Measurements from ENCODE around the gene RAB15.

RAB15 gene

GRCh38 chr14:65002586-65003210, 30.6 kb upstream of the RAB15 start:
- Histone ChIP-seq H3K4me3 (ENCODE audit: low read depth, low read length) (no peak overlapping the region), H3K9me3 (ENCODE audit: severe bottlenecking) (no peaks in the 10 kb centered on the region), H3K27ac (no peak overlapping the region), H3K36me3 (peaks cover 4% of the 10 kb centered on the region; the same call in 1 of the 2 replicates), H3K27me3 (ENCODE audit: insufficient read depth, low read depth, severe bottlenecking) (no peaks in the 10 kb centered on the region)
- no peak for TF ChIP-seq CTCF (IDR thresholded peaks at IDR 0.05; ENCODE audit: low read depth, low read length)
- DNase-seq, result no peak

GRCh38 chr14:65001723-65002122, 29.6 kb upstream of the RAB15 start:
- Histone ChIP-seq H3K27me3 (ENCODE audit: insufficient read depth, low read depth, severe bottlenecking) (no peaks in the 10 kb centered on the region), H3K9me3 (ENCODE audit: severe bottlenecking) (no peaks in the 10 kb centered on the region), H3K4me3 (ENCODE audit: low read depth, low read length) (no peak overlapping the region), H3K36me3 (peaks cover 4% of the 10 kb centered on the region; the same call in 1 of the 2 replicates), H3K27ac (no peak overlapping the region)
- TF ChIP-seq CTCF (IDR thresholded peaks at IDR 0.05; ENCODE audit: low read depth, low read length), result no peak
- no peak for DNase-seq

GRCh38 chr14:65000898-65001591, 28.9 kb upstream of the RAB15 start:
- Histone ChIP-seq H3K36me3 (peaks cover 4% of the 10 kb centered on the region; the same call in 1 of the 2 replicates), H3K27ac (no peak overlapping the region), H3K9me3 (ENCODE audit: severe bottlenecking) (no peaks in the 10 kb centered on the region), H3K4me3 (ENCODE audit: low read depth, low read length) (no peak overlapping the region), H3K27me3 (ENCODE audit: insufficient read depth, low read depth, severe bottlenecking) (no peaks in the 10 kb centered on the region)
- DNase-seq, result no peak
- no peak for TF ChIP-seq CTCF (IDR thresholded peaks at IDR 0.05; ENCODE audit: low read depth, low read length)

GRCh38 chr14:64998455-64998931, 26.4 kb upstream of the RAB15 start:
- no peak overlapping the region for H3K27ac ChIP-seq

GRCh38 chr14:64997108-64997794, 25.1 kb upstream of the RAB15 start:
- TF ChIP-seq CTCF (IDR thresholded peaks at IDR 0.05; ENCODE audit: low read depth, low read length), result no peak
- Histone ChIP-seq H3K9me3 (ENCODE audit: severe bottlenecking) (no peaks in the 10 kb centered on the region), H3K27me3 (ENCODE audit: insufficient read depth, low read depth, severe bottlenecking) (no peaks in the 10 kb centered on the region), H3K4me3 (ENCODE audit: low read depth, low read length) (no peak overlapping the region), H3K36me3 (no peaks in the 10 kb centered on the region; the same call in none of the 2 replicates), H3K27ac (no peak overlapping the region; the same call in 1 of the 2 replicates)
- DNase-seq, result no peak

More at GRCh38 chr14:64998455-64998931, 26.4 kb upstream of the RAB15 start:
- DNase-seq, result no peak
- H3K27me3 ChIP-seq (ENCODE audit: insufficient read depth, low read depth, severe bottlenecking), result no peaks in the 10 kb centered on the region
- no peaks in the 10 kb centered on the region for H3K9me3 ChIP-seq (ENCODE audit: severe bottlenecking)
- no peak for TF ChIP-seq CTCF (IDR thresholded peaks at IDR 0.05; ENCODE audit: low read depth, low read length)
- no peak overlapping the region for H3K4me3 ChIP-seq (ENCODE audit: low read depth, low read length)
- no peaks in the 10 kb centered on the region for H3K36me3 ChIP-seq

All from WERI-Rb-1 (cell line).